Thoracic aorta (tissue), 2 donors: ENCODE data around the gene ECD. TPM values are rescaled to one million over a fixed set of nuclear protein-coding genes. Genes with fewer than 3 reads are reported as not detected.

Experiments used
- ATAC-seq: fragments of 150-250 bp; one replicate; pipeline ENCODE4 v1.8.0; 2017; ENCODE audit warnings: low read depth; ENCODE audit not compliant: insufficient number of reproducible peaks, low FRiP score
- DNase-seq: peaks from one replicate; pipeline ENCODE4 v3.0.0-alpha.2; 2020; ENCODE audit warnings: low spot score
- H3K27ac ChIP-seq, 2 donors: fragments of 200-600 bp; sonication (generic); 1 replicate in 1 of 2; 2 replicates in 1 of 2; pipeline ENCODE4 v1.5.1; 2016; ENCODE audit warnings: mild to moderate bottlenecking in 2 of 2, moderate library complexity in 2 of 2
- H3K27me3 ChIP-seq: fragments of 200-600 bp; sonication (generic); replicated peaks from 2 replicates; pipeline ENCODE4 v1.6.0; 2016; ENCODE audit warnings: mild to moderate bottlenecking; ENCODE audit not compliant: insufficient read depth
- H3K36me3 ChIP-seq: fragments of 200-600 bp; sonication (generic); one replicate; pipeline ENCODE4 v1.5.1; 2016
- H3K4me1 ChIP-seq, 2 donors: fragments of 200-600 bp; sonication (generic); 1 replicate in 1 of 2; 2 replicates in 1 of 2; pipeline versions ENCODE4 v1.5.1 to v1.6.0; 2016; ENCODE audit warnings: low read depth in 2 of 2, mild to moderate bottlenecking in 1 of 2; ENCODE audit not compliant: control insufficient read depth in 1 of 2
- H3K4me3 ChIP-seq: fragments of 200-600 bp; sonication (generic); 2 replicates; pipeline ENCODE4 v1.5.1; 2016; ENCODE audit warnings: mild to moderate bottlenecking
- H3K9me3 ChIP-seq: fragments of 200-600 bp; sonication (generic); 2 replicates; pipeline ENCODE4 v1.5.1; 2016
- CTCF ChIP-seq: fragments of 200-600 bp; sonication (generic); IDR thresholded peaks from one replicate; pipeline ENCODE4 v1.5.1; 2019; ENCODE audit warnings: antibody characterized with exemption
- total RNA-seq, 2 donors: library from RNA; depleted of rRNA; stranded (reverse); fragments of >200 nt; gene quantifications; one replicate each; pipeline versions ENCODE4 v1.1.0 to v1.2.3, GENCODE V29; 2016

Gene ECD
- total RNA-seq, 2 donors from 2014 or later, result 34.8 to 39.2 TPM

- TF ChIP-seq CTCF, result no peak
- H3K4me1 ChIP-seq, result no peaks in the 10 kb centered on the region
- DNase-seq, result no peak
- H3K36me3 ChIP-seq, result peaks cover 64% of the 10 kb centered on the region
- no peak overlapping the region for H3K4me3 ChIP-seq
- no peak for ATAC-seq
- H3K27ac ChIP-seq, result no peak overlapping the region
- no peaks in the 10 kb centered on the region for H3K9me3 ChIP-seq
- no peaks in the 10 kb centered on the region for H3K27me3 ChIP-seq
Observed at GRCh38 chr10:73141603-73142002, 26.2 kb downstream of the ECD start.

GRCh38 chr10:73139251-73139650 is 28.6 kb downstream of the ECD start:
- Histone ChIP-seq H3K4me3 (no peak overlapping the region), H3K27me3 (no peaks in the 10 kb centered on the region), H3K4me1 (no peaks in the 10 kb centered on the region), H3K36me3 (peaks cover 61% of the 10 kb centered on the region), H3K9me3 (no peaks in the 10 kb centered on the region), H3K27ac (no peak overlapping the region)
- no peak for TF ChIP-seq CTCF
- ATAC-seq, result no peak
- DNase-seq, result no peak

- Histone ChIP-seq H3K27ac (no peak overlapping the region), H3K27me3 (no peaks in the 10 kb centered on the region), H3K9me3 (no peaks in the 10 kb centered on the region), H3K36me3 (peaks cover 62% of the 10 kb centered on the region), H3K4me1 (no peaks in the 10 kb centered on the region), H3K4me3 (no peak overlapping the region)
- DNase-seq (no peak), ATAC-seq (no peak)
- no peak for TF ChIP-seq CTCF
Observed at GRCh38 chr10:73136627-73137026, 31.2 kb downstream of the ECD start.

GRCh38 chr10:73134727-73135126 is 33.1 kb downstream of the ECD start:
- Histone ChIP-seq H3K4me3 (no peak overlapping the region), H3K36me3 (peaks cover 58% of the 10 kb centered on the region), H3K27ac (no peak overlapping the region), H3K4me1 (no peaks in the 10 kb centered on the region), H3K9me3 (no peaks in the 10 kb centered on the region), H3K27me3 (no peaks in the 10 kb centered on the region)
- DNase-seq (no peak), ATAC-seq (no peak)
- no peak for TF ChIP-seq CTCF

- no peak for TF ChIP-seq CTCF
- no peak for ATAC-seq
Observed at GRCh38 chr10:73131913-73132686, 35.7 kb downstream of the ECD start.

More at GRCh38 chr10:73131913-73132686, 35.7 kb downstream of the ECD start:
- DNase-seq, result no peak
- H3K27me3 ChIP-seq, result no peaks in the 10 kb centered on the region
- H3K36me3 ChIP-seq, result peaks cover 48% of the 10 kb centered on the region
- no peak overlapping the region for H3K27ac ChIP-seq
- H3K4me1 ChIP-seq, result no peaks in the 10 kb centered on the region
- no peaks in the 10 kb centered on the region for H3K9me3 ChIP-seq
- no peak overlapping the region for H3K4me3 ChIP-seq
